ENCODE measurements around the gene TNC.

TNC gene

DNA sequence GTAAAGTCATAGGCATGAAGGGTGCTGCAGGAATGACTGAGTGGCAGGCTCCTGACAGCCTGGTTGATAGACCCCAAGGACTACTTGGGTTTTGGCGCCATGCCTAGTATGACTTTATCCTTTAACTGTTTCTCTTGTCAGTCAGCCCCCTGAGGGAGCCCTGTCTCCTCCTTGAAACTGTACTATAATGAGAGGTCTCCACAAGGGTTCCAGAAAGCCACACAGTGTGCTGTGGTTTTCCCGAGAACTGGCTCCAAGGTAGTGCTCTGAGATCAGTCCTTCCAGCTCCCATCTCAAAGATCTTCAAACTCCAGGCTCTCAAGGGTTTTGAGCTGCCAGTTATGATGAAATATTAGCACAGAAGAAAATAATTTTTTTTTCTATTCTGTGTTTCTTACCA is 26.7 kb upstream of the TNC start:
- no peak for DNase-seq (ENCODE audit: low spot score)
- TF ChIP-seq, protein P1, sequence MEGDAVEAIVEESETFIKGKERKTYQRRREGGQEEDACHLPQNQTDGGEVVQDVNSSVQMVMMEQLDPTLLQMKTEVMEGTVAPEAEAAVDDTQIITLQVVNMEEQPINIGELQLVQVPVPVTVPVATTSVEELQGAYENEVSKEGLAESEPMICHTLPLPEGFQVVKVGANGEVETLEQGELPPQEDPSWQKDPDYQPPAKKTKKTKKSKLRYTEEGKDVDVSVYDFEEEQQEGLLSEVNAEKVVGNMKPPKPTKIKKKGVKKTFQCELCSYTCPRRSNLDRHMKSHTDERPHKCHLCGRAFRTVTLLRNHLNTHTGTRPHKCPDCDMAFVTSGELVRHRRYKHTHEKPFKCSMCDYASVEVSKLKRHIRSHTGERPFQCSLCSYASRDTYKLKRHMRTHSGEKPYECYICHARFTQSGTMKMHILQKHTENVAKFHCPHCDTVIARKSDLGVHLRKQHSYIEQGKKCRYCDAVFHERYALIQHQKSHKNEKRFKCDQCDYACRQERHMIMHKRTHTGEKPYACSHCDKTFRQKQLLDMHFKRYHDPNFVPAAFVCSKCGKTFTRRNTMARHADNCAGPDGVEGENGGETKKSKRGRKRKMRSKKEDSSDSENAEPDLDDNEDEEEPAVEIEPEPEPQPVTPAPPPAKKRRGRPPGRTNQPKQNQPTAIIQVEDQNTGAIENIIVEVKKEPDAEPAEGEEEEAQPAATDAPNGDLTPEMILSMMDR (IDR thresholded peaks at IDR 0.05): no peak
- Histone ChIP-seq H3K27ac (no peak overlapping the region), H3K4me3 (no peak overlapping the region)

DNA sequence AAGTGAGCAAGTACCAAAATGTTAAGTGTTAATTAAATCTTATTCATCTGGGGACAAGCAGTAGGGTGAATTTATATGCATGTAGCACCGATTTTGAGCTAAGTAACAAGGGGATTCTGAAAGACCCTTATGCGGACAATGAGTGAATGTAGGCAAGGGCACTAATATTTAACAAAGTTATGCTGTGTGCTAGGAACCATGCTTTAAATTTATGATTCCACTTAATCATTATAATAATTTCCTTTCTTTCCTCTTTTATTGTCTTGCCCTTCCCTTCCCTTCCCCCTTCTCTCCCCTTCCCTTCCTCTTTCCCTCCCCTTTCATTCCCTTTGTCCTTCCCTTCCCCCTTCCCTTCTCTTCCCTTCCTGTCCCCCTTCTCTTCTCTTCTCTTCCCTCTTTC is 25.7 kb upstream of the TNC start:
- DNase-seq (ENCODE audit: low spot score): no peak
- Histone ChIP-seq H3K27ac (no peak overlapping the region), H3K4me3 (no peak overlapping the region)
- TF ChIP-seq, protein P1 (IDR thresholded peaks at IDR 0.05): no peak

DNA sequence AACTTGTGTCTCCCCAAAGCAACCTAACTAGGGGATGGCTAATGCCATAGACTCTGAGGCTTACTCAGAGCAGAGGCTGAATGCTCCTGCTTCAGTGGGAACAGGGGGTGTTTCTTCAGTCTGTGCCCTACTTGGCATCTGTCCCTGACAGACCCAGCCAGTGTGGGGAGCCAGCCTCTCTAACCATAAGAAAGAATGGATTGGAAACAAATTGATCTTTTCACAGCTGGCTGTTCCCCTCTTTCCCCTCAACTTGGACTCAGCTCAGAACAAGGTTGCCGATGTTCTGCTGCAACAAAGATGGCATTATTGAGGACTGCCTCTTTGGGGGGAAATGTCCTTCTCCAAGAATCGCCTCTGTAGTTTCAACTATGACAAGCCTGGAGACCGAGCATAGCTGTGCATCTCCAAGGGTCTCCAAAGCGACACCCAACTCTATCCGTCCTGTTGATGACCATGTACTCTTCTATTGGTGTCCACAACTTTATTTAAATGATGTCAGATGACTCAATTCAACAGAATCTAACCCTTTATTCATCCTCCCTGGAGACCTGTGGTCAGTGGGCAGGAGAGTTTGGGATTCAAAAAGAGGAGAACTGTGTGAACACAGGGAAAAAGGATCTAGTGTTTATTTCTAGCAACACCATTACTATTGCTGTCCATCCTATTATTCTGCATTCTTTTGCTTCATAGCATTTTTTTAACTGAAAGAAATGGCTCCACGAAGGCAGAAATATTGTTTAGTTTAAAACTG is 24.7 kb upstream of the TNC start:
- no peak for DNase-seq (ENCODE audit: low spot score)
- H3K4me3 ChIP-seq: no peak overlapping the region
- H3K27ac ChIP-seq: no peak overlapping the region
- TF ChIP-seq, protein P1 (IDR thresholded peaks at IDR 0.05): no peak

DNA sequence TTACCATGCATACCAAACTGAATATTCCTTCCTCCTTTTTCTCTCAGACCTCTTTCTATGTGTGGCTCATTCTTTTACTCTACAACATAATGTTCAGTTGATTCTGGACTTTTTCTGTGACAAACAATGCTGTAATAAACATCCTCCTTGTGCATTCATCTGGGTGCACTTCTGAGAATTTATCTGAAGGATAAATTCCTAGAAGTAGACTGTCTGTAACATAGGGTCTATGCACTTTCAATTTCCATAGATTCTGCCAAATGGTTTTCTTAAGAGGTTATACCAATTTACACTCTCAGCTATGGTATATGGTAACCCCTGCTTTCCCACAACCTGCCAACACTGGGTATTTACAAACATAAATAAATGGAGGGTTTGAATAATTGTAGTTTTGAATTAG is 24.1 kb upstream of the TNC start:
- no peak for DNase-seq (ENCODE audit: low spot score)
- no peak overlapping the region for H3K27ac ChIP-seq
- TF ChIP-seq, protein P1 (IDR thresholded peaks at IDR 0.05): no peak
- H3K4me3 ChIP-seq: no peak overlapping the region

DNA sequence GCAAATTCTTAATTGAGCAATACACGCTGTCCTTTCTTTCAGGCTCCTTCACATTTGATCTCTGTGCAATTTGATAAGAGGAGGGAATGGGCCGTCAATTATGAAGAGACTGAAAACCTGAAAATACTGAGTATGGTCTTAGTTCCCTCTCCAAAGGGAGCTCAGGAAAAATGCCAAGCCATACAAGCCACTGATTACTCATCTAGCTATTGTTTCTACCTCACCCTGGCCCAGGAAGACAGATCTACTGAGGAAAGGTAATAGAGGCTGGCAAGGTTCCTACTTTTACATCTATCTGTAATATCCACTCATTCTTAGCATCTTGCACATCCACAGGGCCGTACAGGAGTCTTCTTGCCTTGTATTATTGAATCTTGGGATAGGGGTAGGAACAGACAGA is 23.7 kb upstream of the TNC start:
- no peak for DNase-seq (ENCODE audit: low spot score)
- TF ChIP-seq, protein P1 (IDR thresholded peaks at IDR 0.05): no peak
- no peak overlapping the region for H3K4me3 ChIP-seq
- no peak overlapping the region for H3K27ac ChIP-seq

DNA sequence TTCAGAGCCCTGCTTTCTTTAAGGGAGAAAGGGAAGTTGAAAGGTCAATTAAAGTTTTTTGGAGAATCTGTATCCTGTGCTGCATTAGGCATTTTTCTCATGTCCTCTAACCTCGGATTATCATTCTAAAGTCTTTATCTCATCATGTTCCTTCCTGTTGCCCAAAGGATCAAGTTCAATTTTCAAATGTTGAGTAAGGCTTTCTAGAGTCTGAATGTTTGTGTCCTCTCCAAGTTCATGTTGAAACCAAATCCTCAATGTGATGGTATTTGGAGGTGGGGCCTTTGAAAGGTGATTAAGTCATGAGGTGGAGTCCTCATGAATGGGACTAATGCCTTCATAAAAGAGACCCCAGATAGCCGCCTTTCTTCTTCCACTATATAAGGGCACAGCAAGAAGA is 20.2 kb upstream of the TNC start:
- TF ChIP-seq, protein P1 (IDR thresholded peaks at IDR 0.05): no peak
- no peak overlapping the region for H3K27ac ChIP-seq
- H3K4me3 ChIP-seq: no peak overlapping the region
- no peak for DNase-seq (ENCODE audit: low spot score)

DNA sequence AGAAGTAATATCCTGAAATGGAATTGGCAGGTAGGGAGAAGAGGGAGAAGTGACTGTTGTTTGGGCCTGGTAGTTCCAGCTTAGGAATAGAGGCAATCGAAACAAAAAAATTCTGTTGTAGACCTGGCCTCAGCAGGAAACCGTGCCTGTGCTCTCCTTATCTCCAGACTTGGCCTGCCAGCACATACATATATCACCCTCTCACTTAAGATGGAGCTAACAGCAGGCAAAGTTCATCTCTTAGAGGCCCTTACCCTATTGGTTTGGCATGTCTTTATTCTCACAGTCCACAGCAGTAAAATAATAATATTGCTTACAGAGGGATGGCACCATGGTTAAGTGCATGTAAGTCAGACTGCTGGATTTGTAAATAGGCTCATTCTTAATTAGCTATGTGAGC is 19.6 kb upstream of the TNC start:
- TF ChIP-seq, protein P1 (IDR thresholded peaks at IDR 0.05): no peak
- no peak overlapping the region for H3K27ac ChIP-seq
- no peak for DNase-seq (ENCODE audit: low spot score)
- H3K4me3 ChIP-seq: no peak overlapping the region
